ENCODE measurements around the gene GIMAP8.
"Not testable (repeated sequence)": the region's sequence is repeated elsewhere in the genome, so short reads cannot be mapped to it uniquely, and the experiment has no call there.

GIMAP8 gene

GRCh38 chr7:150451833-150452461 lies 1.5 kb downstream of the GIMAP8 start:
- Mint-ChIP-seq H3K27me3 (ENCODE audit: low read depth, poor library complexity) (peaks cover 24% of the 10 kb centered on the region), H3K9me3 (peaks cover 15% of the 10 kb centered on the region), H3K4me3 (peak overlapping the region; percentile 5), H3K27ac (no peak overlapping the region), H3K36me3 (ENCODE audit: low read depth) (peaks cover 5% of the 10 kb centered on the region), H3K4me1 (peaks cover 42% of the 10 kb centered on the region)
- no peak for TF ChIP-seq CTCF (IDR thresholded peaks at IDR 0.05)
- DNase-seq, result no peak

GRCh38 chr7:150453181-150453580 lies 2.8 kb downstream of the GIMAP8 start:
- peaks cover 5% of the 10 kb centered on the region for H3K36me3 Mint-ChIP-seq (ENCODE audit: low read depth)
- no peak overlapping the region for H3K27ac Mint-ChIP-seq
- H3K9me3 Mint-ChIP-seq, result peaks cover 23% of the 10 kb centered on the region
- TF ChIP-seq CTCF (IDR thresholded peaks at IDR 0.05), result no peak
- no peak for DNase-seq
- no peak overlapping the region for H3K4me3 Mint-ChIP-seq
- H3K27me3 Mint-ChIP-seq (ENCODE audit: low read depth, poor library complexity), result peaks cover 27% of the 10 kb centered on the region
- H3K4me1 Mint-ChIP-seq, result peaks cover 29% of the 10 kb centered on the region

- Mint-ChIP-seq H3K27me3 (ENCODE audit: low read depth, poor library complexity) (peaks cover 22% of the 10 kb centered on the region), H3K4me3 (no peak overlapping the region), H3K36me3 (ENCODE audit: low read depth) (peaks cover 5% of the 10 kb centered on the region), H3K4me1 (peaks cover 23% of the 10 kb centered on the region), H3K27ac (no peak overlapping the region), H3K9me3 (peaks cover 23% of the 10 kb centered on the region)
- no peak for DNase-seq
- no peak for TF ChIP-seq CTCF (IDR thresholded peaks at IDR 0.05)
Observed at GRCh38 chr7:150453892-150454291, 3.5 kb downstream of the GIMAP8 start.

GRCh38 chr7:150457064-150457463 lies 6.6 kb downstream of the GIMAP8 start:
- peaks cover 30% of the 10 kb centered on the region for H3K9me3 Mint-ChIP-seq
- H3K4me1 Mint-ChIP-seq; H3K4me3 Mint-ChIP-seq; H3K27ac Mint-ChIP-seq; DNase-seq; H3K36me3 Mint-ChIP-seq (ENCODE audit: low read depth): not testable (repeated sequence)
- peaks cover 11% of the 10 kb centered on the region for H3K27me3 Mint-ChIP-seq (ENCODE audit: low read depth, poor library complexity)

- no peak for DNase-seq
- no peak overlapping the region for H3K4me3 Mint-ChIP-seq
- no peak for TF ChIP-seq CTCF (IDR thresholded peaks at IDR 0.05)
- peaks cover 9% of the 10 kb centered on the region for H3K27me3 Mint-ChIP-seq (ENCODE audit: low read depth, poor library complexity)
- H3K9me3 Mint-ChIP-seq, result peaks cover 41% of the 10 kb centered on the region
- H3K36me3 Mint-ChIP-seq (ENCODE audit: low read depth), result peaks cover 7% of the 10 kb centered on the region
- H3K27ac Mint-ChIP-seq, result no peak overlapping the region
- no peaks in the 10 kb centered on the region for H3K4me1 Mint-ChIP-seq
Observed at GRCh38 chr7:150458235-150458634, 7.8 kb downstream of the GIMAP8 start.

- H3K9me3 Mint-ChIP-seq, result peaks cover 45% of the 10 kb centered on the region
- H3K27ac Mint-ChIP-seq, result no peak overlapping the region
- no peak overlapping the region for H3K4me3 Mint-ChIP-seq
- no peak for DNase-seq
- TF ChIP-seq CTCF (IDR thresholded peaks at IDR 0.05), result no peak
- no peaks in the 10 kb centered on the region for H3K4me1 Mint-ChIP-seq
- H3K36me3 Mint-ChIP-seq (ENCODE audit: low read depth), result peaks cover 8% of the 10 kb centered on the region
- peaks cover 9% of the 10 kb centered on the region for H3K27me3 Mint-ChIP-seq (ENCODE audit: low read depth, poor library complexity)
Observed at GRCh38 chr7:150458756-150459155, 8.3 kb downstream of the GIMAP8 start.
